LNCaP clone FGC (cell line): ENCODE results near the gene LRRC56.
"Not testable (repeated sequence)": the region's sequence is repeated elsewhere in the genome, so short reads cannot be mapped to it uniquely, and the experiment has no call there.

Experiments
- DNase-seq: peaks from one replicate; pipeline ENCODE4 v3.0.0-alpha.2; 2011; ENCODE audit warnings: low read depth
- H3K4me3 ChIP-seq: 2 replicates; pipeline ENCODE4 v1.5.1; 2011; ENCODE audit warnings: mild to moderate bottlenecking, low read depth, low read length, control low read depth
- CTCF ChIP-seq: IDR thresholded peaks from 2 replicates; pipeline ENCODE4 v1.5.1; 2012; ENCODE audit warnings: mild to moderate bottlenecking; ENCODE audit not compliant: control insufficient read depth, insufficient read depth; ENCODE audit errors: extremely low read depth

LRRC56 gene

DNA sequence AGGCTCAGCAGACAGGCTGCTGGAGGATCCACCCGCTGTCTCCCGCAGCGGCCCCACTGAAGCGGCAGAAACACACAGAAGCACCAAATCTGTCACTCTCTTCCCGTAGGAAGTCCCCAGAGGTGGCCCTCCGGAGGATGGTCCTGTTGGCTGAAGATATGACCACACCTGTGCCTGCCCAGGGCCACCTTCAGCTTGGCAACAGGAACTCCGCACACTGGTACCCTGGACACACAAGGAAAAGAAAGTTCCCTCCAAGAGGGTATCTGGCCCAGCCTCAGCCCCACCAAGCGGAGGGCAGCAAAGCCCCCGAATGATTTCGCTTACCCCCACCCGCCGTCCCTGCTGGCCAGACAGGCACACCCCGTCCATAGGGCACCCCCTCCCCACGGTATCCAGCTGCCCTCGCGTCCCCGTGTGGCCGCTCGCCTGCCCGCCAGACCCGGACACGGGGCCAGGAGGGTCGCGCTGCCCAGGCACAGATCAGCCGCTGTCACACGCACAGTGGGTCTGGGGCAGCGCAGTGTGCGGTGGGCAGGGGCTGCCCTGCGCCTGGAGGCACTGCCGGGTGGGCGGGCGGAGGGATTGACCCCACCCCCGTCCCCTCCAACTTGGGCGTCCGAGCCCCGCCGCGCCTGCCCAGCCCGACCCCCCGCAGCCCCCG, 30.4 kb downstream of the LRRC56 start:
- TF ChIP-seq CTCF = no peak

DNA sequence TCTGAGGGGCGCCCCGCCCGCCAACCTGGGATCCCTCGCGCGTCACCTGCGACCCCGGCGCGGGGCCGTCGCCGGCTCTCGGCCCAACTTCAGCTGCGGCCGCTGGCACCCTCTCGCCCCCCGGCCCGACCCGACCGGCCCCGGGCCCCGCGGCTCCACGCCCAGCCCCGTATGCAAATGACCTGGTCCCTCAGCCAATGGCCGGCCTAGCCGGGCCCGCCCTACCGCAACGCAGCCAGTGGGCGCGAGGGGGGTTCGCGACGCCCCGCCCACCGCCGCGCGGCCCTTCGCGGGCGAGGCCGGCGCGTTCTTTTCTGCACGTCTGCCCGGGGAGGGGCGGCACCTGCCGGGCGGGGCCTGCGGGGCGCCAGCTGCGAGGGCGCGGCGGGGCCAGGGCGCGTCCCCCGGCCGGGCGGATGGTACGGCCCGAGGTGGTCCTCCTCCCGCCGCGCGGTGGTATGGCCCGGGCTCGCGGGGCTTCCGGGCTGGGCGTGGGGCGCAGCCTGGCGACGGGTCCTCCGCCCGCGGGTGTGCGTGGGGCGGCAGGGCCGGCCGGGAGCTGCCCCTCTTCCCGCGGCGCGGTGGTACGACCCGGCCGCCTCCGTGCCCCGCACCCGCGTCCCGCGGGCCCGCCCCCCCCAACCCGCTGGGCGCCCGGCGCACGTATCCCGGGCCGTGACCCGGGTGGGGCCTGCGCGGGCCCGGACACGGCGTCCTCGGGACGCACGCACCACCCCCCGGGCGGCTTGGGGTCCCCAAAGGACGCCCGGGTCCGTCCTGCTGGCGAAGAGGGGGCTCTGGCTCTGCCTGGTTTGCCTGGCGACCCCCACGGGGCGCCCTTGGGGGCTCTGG, 31.2 kb downstream of the LRRC56 start:
- TF ChIP-seq CTCF = no peak
- peak; percentile 70 for DNase-seq
- H3K4me3 ChIP-seq = peak overlapping the region; percentile 75

More for the DNA sequence above, 30.4 kb downstream of the LRRC56 start:
- no peak for DNase-seq
- H3K4me3 ChIP-seq = peak overlapping the region; percentile 64

- TF ChIP-seq CTCF = no peak
- DNase-seq = no peak
- peak overlapping the region; percentile 75 for H3K4me3 ChIP-seq
Observed at GRCh38 chr11:569158-569885, 32.0 kb downstream of the LRRC56 start.

GRCh38 chr11:571802-572185, 34.5 kb downstream of the LRRC56 start:
- TF ChIP-seq CTCF = no peak
- no peak for DNase-seq
- no peak overlapping the region for H3K4me3 ChIP-seq

- no peak overlapping the region for H3K4me3 ChIP-seq
- no peak for DNase-seq
- no peak for TF ChIP-seq CTCF
Observed at GRCh38 chr11:573146-573759, 35.9 kb downstream of the LRRC56 start.

DNA sequence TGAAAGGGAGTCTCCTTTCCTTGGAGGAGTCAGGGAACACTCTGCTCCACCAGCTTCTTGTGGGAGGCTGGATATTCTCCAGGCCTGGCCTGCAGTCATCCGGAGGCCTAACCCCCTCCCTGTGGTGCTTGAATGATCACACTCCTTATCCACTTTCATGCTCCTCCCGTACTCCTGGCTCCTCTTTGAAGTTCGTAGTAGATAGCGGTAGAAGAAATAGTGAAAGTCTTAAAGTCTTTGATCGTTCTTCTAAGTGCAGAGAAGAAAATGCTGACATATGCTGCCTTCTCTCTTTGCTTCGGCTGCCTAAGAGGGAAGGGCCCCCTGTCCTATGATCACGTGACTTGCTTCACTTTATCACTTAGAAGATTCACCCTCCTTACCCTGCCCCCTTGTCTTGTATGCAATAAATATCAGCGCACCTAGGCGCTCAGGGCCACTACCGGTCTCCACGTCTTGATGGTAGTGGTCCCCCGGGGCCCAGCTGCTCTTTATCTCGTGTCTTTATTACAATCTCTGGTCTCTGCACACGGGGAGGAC, 36.8 kb downstream of the LRRC56 start:
- not testable (repeated sequence) for DNase-seq
- H3K4me3 ChIP-seq = peak overlapping the region; percentile 79
